ENCODE measurements around the gene SLK. TPM values are rescaled to one million over a fixed set of nuclear protein-coding genes. Genes with fewer than 3 reads are reported as not detected.

Gene SLK
- total and polyA plus RNA-seq, 7 donors, result 15.5 to 48.6 (median 36.6) TPM

DNA sequence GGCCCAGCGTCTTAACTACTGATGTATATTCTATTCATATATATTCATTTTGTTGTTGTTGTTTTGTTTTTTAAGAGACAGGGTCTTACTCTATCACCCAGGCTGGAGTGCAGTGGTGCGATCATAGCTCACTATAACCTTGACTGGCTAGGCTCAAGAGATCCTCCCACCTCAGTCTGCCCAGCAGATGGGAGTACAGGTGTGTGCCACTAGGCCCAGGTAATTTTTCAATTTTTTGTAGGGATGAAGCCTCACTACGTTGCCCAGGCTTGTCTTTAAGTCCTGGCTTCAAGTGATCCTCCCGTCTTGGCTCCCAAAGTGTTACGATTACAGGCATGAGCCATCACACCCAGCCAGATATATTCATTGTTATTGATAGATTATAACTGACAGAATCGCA is 36.1 kb upstream of the SLK start:
- H3K27me3 ChIP-seq (ENCODE audit: insufficient read depth in 3 of 3, low read length in 2 of 3), result no peaks in the 10 kb centered on the region
- H3K4me3 ChIP-seq, result no peak overlapping the region
- 96 to 97% (median 96%) methylated on average over 6 of the region's 6 CpGs for WGBS, 3 donors
- no peaks in the 10 kb centered on the region for H3K36me3 ChIP-seq (ENCODE audit: insufficient read depth in 1 of 2, low read depth in 1 of 2)
- intact Hi-C loops (cut with DNase I), result no loop called here
- TF ChIP-seq, protein P1, sequence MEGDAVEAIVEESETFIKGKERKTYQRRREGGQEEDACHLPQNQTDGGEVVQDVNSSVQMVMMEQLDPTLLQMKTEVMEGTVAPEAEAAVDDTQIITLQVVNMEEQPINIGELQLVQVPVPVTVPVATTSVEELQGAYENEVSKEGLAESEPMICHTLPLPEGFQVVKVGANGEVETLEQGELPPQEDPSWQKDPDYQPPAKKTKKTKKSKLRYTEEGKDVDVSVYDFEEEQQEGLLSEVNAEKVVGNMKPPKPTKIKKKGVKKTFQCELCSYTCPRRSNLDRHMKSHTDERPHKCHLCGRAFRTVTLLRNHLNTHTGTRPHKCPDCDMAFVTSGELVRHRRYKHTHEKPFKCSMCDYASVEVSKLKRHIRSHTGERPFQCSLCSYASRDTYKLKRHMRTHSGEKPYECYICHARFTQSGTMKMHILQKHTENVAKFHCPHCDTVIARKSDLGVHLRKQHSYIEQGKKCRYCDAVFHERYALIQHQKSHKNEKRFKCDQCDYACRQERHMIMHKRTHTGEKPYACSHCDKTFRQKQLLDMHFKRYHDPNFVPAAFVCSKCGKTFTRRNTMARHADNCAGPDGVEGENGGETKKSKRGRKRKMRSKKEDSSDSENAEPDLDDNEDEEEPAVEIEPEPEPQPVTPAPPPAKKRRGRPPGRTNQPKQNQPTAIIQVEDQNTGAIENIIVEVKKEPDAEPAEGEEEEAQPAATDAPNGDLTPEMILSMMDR (IDR thresholded peaks at IDR 0.05), result no peak
- DNase-seq (no peak), ATAC-seq (no peak)
- H3K27ac ChIP-seq, result no peak overlapping the region
- no peaks in the 10 kb centered on the region for H3K4me1 ChIP-seq
- no peaks in the 10 kb centered on the region for H3K9me3 ChIP-seq

DNA sequence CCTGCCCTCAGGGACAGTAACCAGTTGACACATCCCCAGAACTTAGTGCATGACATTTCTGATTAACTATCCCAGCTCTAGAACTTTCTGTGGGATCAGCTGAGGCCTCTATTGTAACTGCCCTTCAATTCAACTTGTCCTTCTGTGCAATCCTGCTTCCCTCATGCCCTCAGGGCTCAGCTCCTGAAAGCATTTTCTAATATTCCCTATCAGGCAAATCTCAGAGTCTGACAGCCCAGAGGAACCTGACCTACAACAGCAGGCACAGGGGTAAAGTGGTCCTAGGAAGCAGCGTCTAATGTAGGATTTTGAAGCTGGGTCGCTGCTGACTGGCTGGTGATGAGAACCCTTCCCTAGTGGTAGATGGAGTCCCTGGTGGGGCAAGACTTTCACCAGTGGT is 35.3 kb upstream of the SLK start:
- WGBS, 3 donors, result 96 to 100% (median 98%) methylated on average over 2 of the region's 2 CpGs
- H3K4me3 ChIP-seq, result no peak overlapping the region
- DNase-seq (no peak), ATAC-seq (no peak)
- H3K9me3 ChIP-seq, result no peaks in the 10 kb centered on the region
- no peak overlapping the region for H3K27ac ChIP-seq
- intact Hi-C loops (cut with DNase I), result no loop called here
- TF ChIP-seq, protein P1 (IDR thresholded peaks at IDR 0.05), result no peak
- H3K36me3 ChIP-seq (ENCODE audit: insufficient read depth in 1 of 2, low read depth in 1 of 2), result no peaks in the 10 kb centered on the region
- no peaks in the 10 kb centered on the region for H3K4me1 ChIP-seq
- H3K27me3 ChIP-seq (ENCODE audit: insufficient read depth in 3 of 3, low read length in 2 of 3), result no peaks in the 10 kb centered on the region

DNA sequence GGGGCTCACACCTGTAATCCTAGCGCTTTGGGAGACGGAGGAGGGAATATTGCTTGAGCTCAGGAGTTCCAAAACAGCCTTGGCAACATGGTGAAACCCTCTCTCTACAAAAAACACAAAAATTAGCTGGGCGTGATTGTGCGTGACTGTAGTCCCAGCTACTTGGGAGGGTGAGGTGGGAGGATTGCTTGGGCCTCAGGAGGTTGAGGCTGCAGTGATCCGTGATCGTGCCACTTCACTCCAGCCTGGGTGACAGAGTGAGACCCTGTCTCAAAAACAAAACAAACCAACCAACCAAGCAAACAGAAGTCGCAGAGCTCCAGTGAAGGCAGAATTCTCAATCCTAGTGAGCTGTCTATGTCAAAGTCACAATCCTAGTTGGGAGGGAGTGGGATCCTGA is 34.7 kb upstream of the SLK start:
- H3K4me3 ChIP-seq, result no peak overlapping the region
- TF ChIP-seq, protein P1 (IDR thresholded peaks at IDR 0.05), result no peak
- no peak overlapping the region for H3K27ac ChIP-seq
- WGBS, 3 donors, result 94 to 96% (median 96%) methylated on average over 7 of the region's 7 CpGs
- H3K4me1 ChIP-seq, result no peaks in the 10 kb centered on the region
- no peaks in the 10 kb centered on the region for H3K27me3 ChIP-seq (ENCODE audit: insufficient read depth in 3 of 3, low read length in 2 of 3)
- ATAC-seq (no peak), DNase-seq (no peak)
- intact Hi-C loops (cut with DNase I), result no loop called here
- H3K36me3 ChIP-seq (ENCODE audit: insufficient read depth in 1 of 2, low read depth in 1 of 2), result no peaks in the 10 kb centered on the region
- no peaks in the 10 kb centered on the region for H3K9me3 ChIP-seq

DNA sequence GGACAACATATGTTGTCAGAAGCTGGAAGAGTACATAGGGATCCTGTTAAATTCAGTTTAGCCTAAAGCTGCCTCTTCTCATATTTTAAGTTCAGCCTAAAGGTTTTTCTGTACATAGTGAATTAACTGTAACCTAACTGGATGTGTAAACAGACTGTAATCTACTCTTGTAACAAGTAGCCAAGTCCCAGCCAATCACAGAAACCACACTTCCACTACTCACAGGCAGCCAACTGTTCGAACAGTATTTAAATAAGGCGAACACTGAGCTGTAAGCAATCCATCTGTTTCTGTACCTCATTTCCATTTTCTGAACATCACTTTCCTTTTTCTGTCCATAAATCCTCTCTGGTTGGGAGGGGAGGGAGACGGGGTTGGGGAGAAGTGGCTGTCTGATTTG is 34.0 kb upstream of the SLK start:
- DNase-seq, result no peak
- ATAC-seq, result no peak
- TF ChIP-seq, protein P1 (IDR thresholded peaks at IDR 0.05), result no peak
- 82 to 87% (median 83%) methylated on average over 3 of the region's 3 CpGs for WGBS, 3 donors
- Histone ChIP-seq H3K4me1 (no peaks in the 10 kb centered on the region), H3K36me3 (ENCODE audit: insufficient read depth in 1 of 2, low read depth in 1 of 2) (no peaks in the 10 kb centered on the region), H3K4me3 (no peak overlapping the region), H3K27ac (no peak overlapping the region), H3K9me3 (no peaks in the 10 kb centered on the region), H3K27me3 (ENCODE audit: insufficient read depth in 3 of 3, low read length in 2 of 3) (no peaks in the 10 kb centered on the region)
- intact Hi-C loops (cut with DNase I), result no loop called here

DNA sequence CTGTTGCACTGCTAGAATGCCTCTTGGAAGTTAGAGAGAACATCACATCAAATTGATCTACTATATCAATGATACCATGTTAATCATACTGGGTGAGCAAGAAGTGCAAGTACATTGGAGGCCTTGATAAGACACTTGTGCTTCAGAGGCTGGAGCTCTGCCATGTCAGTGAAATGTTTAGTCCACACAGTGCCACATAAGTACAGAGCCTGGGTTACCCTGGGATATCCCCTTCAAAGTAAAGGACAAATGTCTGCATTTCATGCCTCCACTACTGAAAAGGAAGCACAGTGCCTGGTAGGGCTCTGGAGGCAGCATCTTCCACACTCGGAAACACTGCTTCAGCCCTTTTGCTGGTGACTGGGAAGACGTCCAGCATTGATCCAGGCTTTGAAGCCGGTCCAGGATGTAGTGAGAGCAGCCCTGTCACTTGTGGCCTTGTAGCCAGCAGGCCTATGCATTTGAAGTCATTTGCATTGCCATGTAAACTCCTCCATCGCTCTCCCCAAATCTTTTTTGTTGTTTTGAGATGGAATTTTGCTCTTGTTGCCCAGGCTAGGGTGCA is 33.3 kb upstream of the SLK start:
- 42 to 47% (median 46%) methylated on average over 4 of the region's 4 CpGs for WGBS, 3 donors
- Histone ChIP-seq H3K27me3 (ENCODE audit: insufficient read depth in 3 of 3, low read length in 2 of 3) (no peaks in the 10 kb centered on the region), H3K4me3 (no peak overlapping the region), H3K27ac (no peak overlapping the region), H3K4me1 (no peaks in the 10 kb centered on the region), H3K9me3 (no peaks in the 10 kb centered on the region), H3K36me3 (ENCODE audit: insufficient read depth in 1 of 2, low read depth in 1 of 2) (no peaks in the 10 kb centered on the region)
- DNase-seq (no peak), ATAC-seq (no peak)
- TF ChIP-seq, protein P1 (IDR thresholded peaks at IDR 0.05), result no peak
- intact Hi-C loops (cut with DNase I), result no loop called here

Measured in psoas muscle (tissue), 8 donors.